Measurements from ENCODE around the gene SCLY.

DNA sequence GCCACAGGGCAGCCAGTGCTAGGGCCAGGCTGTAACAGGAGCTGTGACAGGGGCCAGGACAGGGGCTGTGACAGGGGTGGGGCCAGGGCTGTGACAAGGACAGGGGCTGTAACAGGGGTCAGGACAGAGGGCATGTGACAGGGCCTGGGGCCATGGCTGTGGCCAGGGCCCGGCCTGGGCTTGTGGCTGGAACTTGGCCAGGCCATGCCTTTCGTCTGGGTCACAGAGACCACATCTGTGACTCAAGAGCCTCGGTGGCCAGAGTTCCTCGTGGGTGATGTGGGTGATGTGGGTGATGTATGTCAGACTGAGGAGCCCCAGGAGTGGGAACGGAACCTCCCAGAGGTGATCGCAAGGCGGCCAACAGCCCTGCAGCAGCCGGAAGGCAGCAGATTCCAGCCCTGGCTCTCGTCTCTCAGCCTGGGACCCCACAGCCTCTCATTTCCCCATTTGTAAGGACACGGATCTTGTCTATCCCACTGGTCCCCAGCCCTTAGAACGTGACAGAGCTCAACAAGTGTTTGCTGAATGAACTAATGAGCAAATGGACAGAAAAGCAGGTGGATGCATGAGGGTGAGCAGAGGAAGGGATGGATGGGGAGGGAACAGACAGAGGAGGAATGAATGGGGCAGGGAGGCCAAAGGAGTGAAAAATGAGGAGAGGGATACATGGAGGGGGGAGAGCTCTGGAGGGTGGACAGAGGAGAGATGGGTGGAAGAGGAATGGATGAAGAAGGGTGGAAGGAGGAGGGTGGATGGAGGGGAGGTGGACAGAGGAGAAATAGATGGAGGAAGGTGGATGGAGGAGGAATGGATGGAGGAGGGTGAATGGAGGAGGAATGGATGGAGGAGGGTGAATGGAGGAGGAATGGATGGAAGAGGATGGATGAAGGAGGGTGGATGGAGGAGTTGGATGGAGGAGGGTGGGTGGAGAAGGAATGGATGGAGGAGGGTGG lies 56.7 kb downstream of the SCLY start:
- TF ChIP-seq, protein P1, sequence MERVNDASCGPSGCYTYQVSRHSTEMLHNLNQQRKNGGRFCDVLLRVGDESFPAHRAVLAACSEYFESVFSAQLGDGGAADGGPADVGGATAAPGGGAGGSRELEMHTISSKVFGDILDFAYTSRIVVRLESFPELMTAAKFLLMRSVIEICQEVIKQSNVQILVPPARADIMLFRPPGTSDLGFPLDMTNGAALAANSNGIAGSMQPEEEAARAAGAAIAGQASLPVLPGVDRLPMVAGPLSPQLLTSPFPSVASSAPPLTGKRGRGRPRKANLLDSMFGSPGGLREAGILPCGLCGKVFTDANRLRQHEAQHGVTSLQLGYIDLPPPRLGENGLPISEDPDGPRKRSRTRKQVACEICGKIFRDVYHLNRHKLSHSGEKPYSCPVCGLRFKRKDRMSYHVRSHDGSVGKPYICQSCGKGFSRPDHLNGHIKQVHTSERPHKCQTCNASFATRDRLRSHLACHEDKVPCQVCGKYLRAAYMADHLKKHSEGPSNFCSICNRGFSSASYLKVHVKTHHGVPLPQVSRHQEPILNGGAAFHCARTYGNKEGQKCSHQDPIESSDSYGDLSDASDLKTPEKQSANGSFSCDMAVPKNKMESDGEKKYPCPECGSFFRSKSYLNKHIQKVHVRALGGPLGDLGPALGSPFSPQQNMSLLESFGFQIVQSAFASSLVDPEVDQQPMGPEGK (CRISPR knock-in tag; IDR thresholded peaks at IDR 0.05; ENCODE audit: borderline replicate concordance) = no peak
- TF ChIP-seq CREB5 (CRISPR knock-in tag; IDR thresholded peaks at IDR 0.05; ENCODE audit: low read depth) = no peak
- no peak for TF ChIP-seq GLIS3 (CRISPR knock-in tag; IDR thresholded peaks at IDR 0.05)
- TF ChIP-seq OSR1 (CRISPR knock-in tag; IDR thresholded peaks at IDR 0.05) = no peak
- no peak for TF ChIP-seq RARB (CRISPR knock-in tag; IDR thresholded peaks at IDR 0.05)
- no peak for TF ChIP-seq ZFP30 (CRISPR knock-in tag; IDR thresholded peaks at IDR 0.05)
- no peak for TF ChIP-seq TSHZ2 (CRISPR knock-in tag; IDR thresholded peaks at IDR 0.05)
- no peak for TF ChIP-seq TCF4 (CRISPR knock-in tag; IDR thresholded peaks at IDR 0.05; ENCODE audit: borderline replicate concordance)
- TF ChIP-seq ZFP3 (CRISPR knock-in tag; IDR thresholded peaks at IDR 0.05) = no peak
- TF ChIP-seq ARNTL (CRISPR knock-in tag; IDR thresholded peaks at IDR 0.05; ENCODE audit: borderline replicate concordance, low read depth) = no peak
- TF ChIP-seq BACH2 (CRISPR knock-in tag; IDR thresholded peaks at IDR 0.05; ENCODE audit: borderline replicate concordance) = no peak
- TF ChIP-seq ZNF70 (CRISPR knock-in tag; IDR thresholded peaks at IDR 0.05) = no peak
- TF ChIP-seq CSDC2 (CRISPR knock-in tag; IDR thresholded peaks at IDR 0.05) = no peak
- TF ChIP-seq TOX (CRISPR knock-in tag; IDR thresholded peaks at IDR 0.05; ENCODE audit: borderline replicate concordance) = no peak

All from SK-N-SH treated with all-trans-retinoic acid at 6 μM for 48 hours (cell line).